KMS-11 (cell line): ENCODE results near the gene CGB8.
A peak's percentile ranks its signal among the peaks of the same experiment; 100 is the strongest.
"Not testable (repeated sequence)": the region's sequence is repeated elsewhere in the genome, so short reads cannot be mapped to it uniquely, and the experiment has no call there.

Experiments used
- H2AFZ ChIP-seq: fragments of 200-600 bp; sonication (generic); 2 replicates; pipeline ENCODE4 v1.6.1; 2016; ENCODE audit warnings: antibody characterized with exemption, mixed run types, low read depth
- H3K27ac ChIP-seq: fragments of 200-600 bp; sonication (generic); 2 replicates; pipeline ENCODE4 v1.6.1; 2016; ENCODE audit warnings: mild to moderate bottlenecking, mixed run types
- H3K27me3 ChIP-seq: fragments of 200-600 bp; sonication (generic); 2 replicates; pipeline ENCODE4 v1.6.1; 2017; ENCODE audit warnings: mild to moderate bottlenecking, low read depth, mixed run types, moderate library complexity; ENCODE audit not compliant: insufficient read depth
- H3K36me3 ChIP-seq: fragments of 200-600 bp; sonication (generic); 2 replicates; pipeline ENCODE4 v1.6.1; 2017; ENCODE audit warnings: mild to moderate bottlenecking, mixed run types; ENCODE audit not compliant: insufficient read depth
- H3K4me1 ChIP-seq: fragments of 200-600 bp; sonication (generic); 2 replicates; pipeline ENCODE4 v1.6.1; 2016; ENCODE audit warnings: mild to moderate bottlenecking, low read depth, mixed run types; ENCODE audit not compliant: poor library complexity, severe bottlenecking
- H3K4me2 ChIP-seq: fragments of 200-600 bp; sonication (generic); 2 replicates; pipeline ENCODE4 v1.7.0; 2016; ENCODE audit warnings: mild to moderate bottlenecking, mixed run types
- H3K4me3 ChIP-seq: fragments of 200-600 bp; sonication (generic); IDR thresholded peaks from 2 replicates; pipeline ENCODE4 v1.6.1; 2017; ENCODE audit warnings: low read depth, low read length, mixed read lengths; ENCODE audit not compliant: insufficient read depth
- H3K79me2 ChIP-seq: fragments of 200-600 bp; sonication (generic); 2 replicates; pipeline ENCODE4 v1.6.1; 2016; ENCODE audit warnings: low read depth, mixed run types; ENCODE audit not compliant: insufficient read depth
- H3K9ac ChIP-seq: fragments of 200-600 bp; sonication (generic); 2 replicates; pipeline ENCODE4 v1.6.1; 2016; ENCODE audit warnings: mild to moderate bottlenecking, mixed run types
- H4K20me1 ChIP-seq: fragments of 200-600 bp; sonication (generic); 2 replicates; pipeline ENCODE4 v1.6.1; 2016; ENCODE audit warnings: mild to moderate bottlenecking, mixed run types; ENCODE audit not compliant: insufficient read depth
- CTCF ChIP-seq: fragments of 200-600 bp; sonication (generic); conservative IDR thresholded peaks from 2 replicates; pipeline ENCODE4 v1.6.1; 2017; ENCODE audit warnings: low read depth, mild to moderate bottlenecking, antibody characterized with exemption, low read length, moderate library complexity, mixed read lengths

The CGB8 gene

GRCh38 chr19:49049011-49049410 lies at the start of gene CGB8:
Gene CGB8 (minus strand): TSS chr19:49049111. CDS start chr19:49048739, 372 bp downstream.
- not testable (repeated sequence) for H4K20me1 ChIP-seq, H3K9ac ChIP-seq, H3K36me3 ChIP-seq, H2AFZ ChIP-seq, H3K4me1 ChIP-seq, H3K4me2 ChIP-seq, H3K4me3 ChIP-seq, H3K79me2 ChIP-seq, H3K27ac ChIP-seq
- H3K27me3 ChIP-seq, result peaks cover 47% of the 10 kb centered on the region; the same call in 1 of the 2 replicates

GRCh38 chr19:49097453-49098288 lies 48.8 kb upstream of the CGB8 start:
- peaks cover 7% of the 10 kb centered on the region; the same call in 1 of the 2 replicates for H4K20me1 ChIP-seq
- H3K27me3 ChIP-seq, result no peaks in the 10 kb centered on the region
- H3K79me2 ChIP-seq, result peaks cover 18% of the 10 kb centered on the region
- H3K4me1 ChIP-seq, result peaks cover 10% of the 10 kb centered on the region
- no peak overlapping the region for H3K4me2 ChIP-seq
- no peak overlapping the region for H3K4me3 ChIP-seq
- no peak overlapping the region for H2AFZ ChIP-seq
- no peak overlapping the region for H3K27ac ChIP-seq
- peak; percentile 99 for TF ChIP-seq CTCF
- H3K36me3 ChIP-seq, result peaks cover 4% of the 10 kb centered on the region; the same call in 1 of the 2 replicates
- no peak overlapping the region for H3K9ac ChIP-seq

- Histone ChIP-seq H3K27me3 (no peaks in the 10 kb centered on the region), H4K20me1 (peaks cover 12% of the 10 kb centered on the region), H3K36me3 (peaks cover 18% of the 10 kb centered on the region; the same call in 1 of the 2 replicates), H3K4me2 (no peak overlapping the region), H2AFZ (no peak overlapping the region), H3K4me3 (no peak overlapping the region), H3K27ac (no peak overlapping the region), H3K9ac (no peak overlapping the region), H3K4me1 (peaks cover 32% of the 10 kb centered on the region), H3K79me2 (peaks cover 40% of the 10 kb centered on the region)
- TF ChIP-seq CTCF, result no peak
These were observed 45.9 kb upstream of the CGB8 start for GRCh38 chr19:49094505-49095482.

GRCh38 chr19:49092686-49093085 lies 43.8 kb upstream of the CGB8 start:
- Histone ChIP-seq H3K9ac (no peak overlapping the region), H2AFZ (no peak overlapping the region), H3K27me3 (no peaks in the 10 kb centered on the region), H3K4me2 (no peak overlapping the region), H3K4me3 (no peak overlapping the region), H3K27ac (no peak overlapping the region), H3K4me1 (peaks cover 30% of the 10 kb centered on the region), H3K79me2 (peaks cover 50% of the 10 kb centered on the region), H3K36me3 (peaks cover 23% of the 10 kb centered on the region; the same call in 1 of the 2 replicates), H4K20me1 (peaks cover 23% of the 10 kb centered on the region)
- TF ChIP-seq CTCF, result no peak
